ENCODE results near the gene HUNK.
"Not testable (repeated sequence)": the region's sequence is repeated elsewhere in the genome, so short reads cannot be mapped to it uniquely, and the experiment has no call there.

HUNK gene

GRCh38 chr21:31932470-31932764 lies 59.6 kb downstream of the HUNK start:
- no peak for TF ChIP-seq ZFX (IDR thresholded peaks at IDR 0.05)

GRCh38 chr21:31937303-31937702 lies 64.5 kb downstream of the HUNK start:
- TF ChIP-seq CTCF (conservative IDR thresholded peaks at IDR 0.05): no peak
- no peak for TF ChIP-seq ZFX (IDR thresholded peaks at IDR 0.05)
- H3K27ac ChIP-seq: no peak overlapping the region

More at GRCh38 chr21:31932470-31932764, 59.6 kb downstream of the HUNK start:
- no peak overlapping the region for H3K27ac ChIP-seq

GRCh38 chr21:31938330-31939301 lies 65.8 kb downstream of the HUNK start:
- TF ChIP-seq ZFX (IDR thresholded peaks at IDR 0.05) (no peak), CTCF (conservative IDR thresholded peaks at IDR 0.05) (no peak)
- no peak overlapping the region for H3K27ac ChIP-seq

- TF ChIP-seq CTCF (conservative IDR thresholded peaks at IDR 0.05): no peak
- TF ChIP-seq ZFX (IDR thresholded peaks at IDR 0.05): no peak
- H3K27ac ChIP-seq: no peak overlapping the region
Observed at GRCh38 chr21:31941694-31942093, 68.9 kb downstream of the HUNK start.

- no peak overlapping the region for H3K27ac ChIP-seq
- TF ChIP-seq ZFX (IDR thresholded peaks at IDR 0.05) (no peak), CTCF (conservative IDR thresholded peaks at IDR 0.05) (no peak)
Observed at GRCh38 chr21:31943561-31943960, 70.7 kb downstream of the HUNK start.

- H3K27ac ChIP-seq: no peak overlapping the region
- TF ChIP-seq ZFX (IDR thresholded peaks at IDR 0.05) (no peak), CTCF (conservative IDR thresholded peaks at IDR 0.05) (no peak)
Observed at GRCh38 chr21:31945141-31945540, 72.3 kb downstream of the HUNK start.

GRCh38 chr21:31945546-31945945 lies 72.7 kb downstream of the HUNK start:
- no peak overlapping the region for H3K27ac ChIP-seq
- TF ChIP-seq CTCF (conservative IDR thresholded peaks at IDR 0.05) (no peak), ZFX (IDR thresholded peaks at IDR 0.05) (no peak)

- H3K27ac ChIP-seq: no peak overlapping the region
- TF ChIP-seq ZFX (IDR thresholded peaks at IDR 0.05): no peak
- TF ChIP-seq CTCF (conservative IDR thresholded peaks at IDR 0.05): no peak
Observed at GRCh38 chr21:31946231-31946630, 73.4 kb downstream of the HUNK start.

GRCh38 chr21:31946876-31947550 lies 74.2 kb downstream of the HUNK start:
- H3K27ac ChIP-seq: not testable (repeated sequence)

All from C4-2B (cell line).